Uterus (tissue), 2 donors: ENCODE measurements around the gene GSK3A.

ENCODE experiments used
- POLR2A ChIP-seq, 2 donors: fragments of 450-650 bp; IDR thresholded peaks; one replicate each; pipeline ENCODE4 v1.6.1; 2016; ENCODE audit warnings: antibody characterized with exemption in 2 of 2, mild to moderate bottlenecking in 1 of 2, moderate library complexity in 1 of 2
- TF ChIP-seq, protein P1 (sequence below), 4 experiments: fragments of 200-600 bp in 2 of 4; fragments of 450-650 bp in 2 of 4; sonication (generic) in 2 of 4; IDR thresholded peaks; one replicate each; pipeline ENCODE4 v1.5.1; 2016 to 2019; ENCODE audit warnings: antibody characterized with exemption in 4 of 4, mild to moderate bottlenecking in 2 of 4, moderate library complexity in 1 of 4

- TF ChIP-seq POLR2A (IDR thresholded peaks at IDR 0.05): no peak
- TF ChIP-seq, protein P1, sequence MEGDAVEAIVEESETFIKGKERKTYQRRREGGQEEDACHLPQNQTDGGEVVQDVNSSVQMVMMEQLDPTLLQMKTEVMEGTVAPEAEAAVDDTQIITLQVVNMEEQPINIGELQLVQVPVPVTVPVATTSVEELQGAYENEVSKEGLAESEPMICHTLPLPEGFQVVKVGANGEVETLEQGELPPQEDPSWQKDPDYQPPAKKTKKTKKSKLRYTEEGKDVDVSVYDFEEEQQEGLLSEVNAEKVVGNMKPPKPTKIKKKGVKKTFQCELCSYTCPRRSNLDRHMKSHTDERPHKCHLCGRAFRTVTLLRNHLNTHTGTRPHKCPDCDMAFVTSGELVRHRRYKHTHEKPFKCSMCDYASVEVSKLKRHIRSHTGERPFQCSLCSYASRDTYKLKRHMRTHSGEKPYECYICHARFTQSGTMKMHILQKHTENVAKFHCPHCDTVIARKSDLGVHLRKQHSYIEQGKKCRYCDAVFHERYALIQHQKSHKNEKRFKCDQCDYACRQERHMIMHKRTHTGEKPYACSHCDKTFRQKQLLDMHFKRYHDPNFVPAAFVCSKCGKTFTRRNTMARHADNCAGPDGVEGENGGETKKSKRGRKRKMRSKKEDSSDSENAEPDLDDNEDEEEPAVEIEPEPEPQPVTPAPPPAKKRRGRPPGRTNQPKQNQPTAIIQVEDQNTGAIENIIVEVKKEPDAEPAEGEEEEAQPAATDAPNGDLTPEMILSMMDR (IDR thresholded peaks at IDR 0.05): no peak
Measured at GRCh38 chr19:42197375-42197817, 45.0 kb downstream of the GSK3A start.
